NCI-H2107 treated with DMSO at 0.1 percent for 48 hours (cell line): ENCODE measurements around the gene FBXL5.

Experiments used
- DNase-seq: peaks from one replicate; lab custom pipeline; 2025; ENCODE audit not compliant: unreplicated experiment; lab: John Stamatoyannopoulos, UW

Gene FBXL5

GRCh38 chr4:15655223-15656037 is at the start of gene FBXL5:
FBXL5 (minus strand) TSS chr4:15655357; CDS start chr4:15655287, 70 bp downstream.
- peak; percentile 26 for DNase-seq

- DNase-seq: no peak
Observed at GRCh38 chr4:15704129-15704528, 49.0 kb upstream of the FBXL5 start.

GRCh38 chr4:15703439-15703838 is 48.3 kb upstream of the FBXL5 start:
- DNase-seq: no peak

GRCh38 chr4:15702941-15703403 is 47.8 kb upstream of the FBXL5 start, which contains the start of gene BST1:
BST1 (plus strand) TSS chr4:15703065; CDS start chr4:15703145, 80 bp downstream.
- DNase-seq: no peak

- no peak for DNase-seq
Observed at GRCh38 chr4:15696866-15697265, 41.7 kb upstream of the FBXL5 start.

- no peak for DNase-seq
Observed at GRCh38 chr4:15695729-15696128, 40.6 kb upstream of the FBXL5 start.

GRCh38 chr4:15695240-15695699 is 40.1 kb upstream of the FBXL5 start:
- DNase-seq: peak; percentile 50

GRCh38 chr4:15694431-15694830 is 39.3 kb upstream of the FBXL5 start:
- DNase-seq: no peak

- DNase-seq: no peak
Observed at GRCh38 chr4:15692602-15693001, 37.4 kb upstream of the FBXL5 start.

- DNase-seq: no peak
Observed at GRCh38 chr4:15691346-15692135, 36.4 kb upstream of the FBXL5 start.

- DNase-seq: no peak
Observed at GRCh38 chr4:15690020-15690809, 35.1 kb upstream of the FBXL5 start.

- DNase-seq: no peak
Observed at GRCh38 chr4:15689540-15689939, 34.4 kb upstream of the FBXL5 start.

- no peak for DNase-seq
Observed at GRCh38 chr4:15688051-15688450, 32.9 kb upstream of the FBXL5 start.

GRCh38 chr4:15684498-15684897 is 29.3 kb upstream of the FBXL5 start:
- DNase-seq: no peak

GRCh38 chr4:15683143-15683495 is 28.0 kb upstream of the FBXL5 start:
- DNase-seq: no peak

- DNase-seq: no peak
Observed at GRCh38 chr4:15682242-15683142, 27.3 kb upstream of the FBXL5 start.

GRCh38 chr4:15681372-15682241 is 26.4 kb upstream of the FBXL5 start, which contains the start of gene FAM200B:
FAM200B (plus strand) TSS chr4:15681827; CDS start chr4:15686978, 5,151 bp downstream.
- DNase-seq: peak; percentile 92

- DNase-seq: no peak
Observed at GRCh38 chr4:15681067-15681371, 25.9 kb upstream of the FBXL5 start.

- no peak for DNase-seq
Observed at GRCh38 chr4:15677507-15677988, 22.4 kb upstream of the FBXL5 start.
